GM19328 (cell line): ENCODE measurements around the gene RAD54L2.
"Not testable (repeated sequence)": the region's sequence is repeated elsewhere in the genome, so short reads cannot be mapped to it uniquely, and the experiment has no call there.

Source experiments
- ATAC-seq: cut with Tn5 transposase; IDR thresholded peaks from one replicate; pipeline ENCODE4 v1.9.1; 2021; ENCODE audit warnings: mild to moderate bottlenecking, moderate library complexity; ENCODE audit not compliant: unreplicated experiment

The RAD54L2 gene, protein sequence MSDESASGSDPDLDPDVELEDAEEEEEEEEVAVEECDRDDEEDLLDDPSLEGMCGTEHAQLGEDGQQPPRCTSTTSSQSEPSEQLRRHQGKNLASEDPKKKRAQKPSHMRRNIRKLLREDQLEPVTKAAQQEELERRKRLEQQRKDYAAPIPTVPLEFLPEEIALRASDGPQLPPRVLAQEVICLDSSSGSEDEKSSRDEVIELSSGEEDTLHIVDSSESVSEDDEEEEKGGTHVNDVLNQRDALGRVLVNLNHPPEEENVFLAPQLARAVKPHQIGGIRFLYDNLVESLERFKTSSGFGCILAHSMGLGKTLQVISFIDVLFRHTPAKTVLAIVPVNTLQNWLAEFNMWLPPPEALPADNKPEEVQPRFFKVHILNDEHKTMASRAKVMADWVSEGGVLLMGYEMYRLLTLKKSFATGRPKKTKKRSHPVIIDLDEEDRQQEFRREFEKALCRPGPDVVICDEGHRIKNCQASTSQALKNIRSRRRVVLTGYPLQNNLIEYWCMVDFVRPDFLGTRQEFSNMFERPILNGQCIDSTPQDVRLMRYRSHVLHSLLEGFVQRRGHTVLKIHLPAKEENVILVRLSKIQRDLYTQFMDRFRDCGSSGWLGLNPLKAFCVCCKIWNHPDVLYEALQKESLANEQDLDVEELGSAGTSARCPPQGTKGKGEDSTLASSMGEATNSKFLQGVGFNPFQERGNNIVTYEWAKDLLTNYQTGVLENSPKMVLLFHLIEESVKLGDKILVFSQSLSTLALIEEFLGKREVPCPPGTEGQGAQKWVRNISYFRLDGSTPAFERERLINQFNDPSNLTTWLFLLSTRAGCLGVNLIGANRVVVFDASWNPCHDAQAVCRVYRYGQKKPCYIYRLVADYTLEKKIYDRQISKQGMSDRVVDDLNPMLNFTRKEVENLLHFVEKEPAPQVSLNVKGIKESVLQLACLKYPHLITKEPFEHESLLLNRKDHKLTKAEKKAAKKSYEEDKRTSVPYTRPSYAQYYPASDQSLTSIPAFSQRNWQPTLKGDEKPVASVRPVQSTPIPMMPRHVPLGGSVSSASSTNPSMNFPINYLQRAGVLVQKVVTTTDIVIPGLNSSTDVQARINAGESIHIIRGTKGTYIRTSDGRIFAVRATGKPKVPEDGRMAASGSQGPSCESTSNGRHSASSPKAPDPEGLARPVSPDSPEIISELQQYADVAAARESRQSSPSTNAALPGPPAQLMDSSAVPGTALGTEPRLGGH (N-terminal part only)

DNA sequence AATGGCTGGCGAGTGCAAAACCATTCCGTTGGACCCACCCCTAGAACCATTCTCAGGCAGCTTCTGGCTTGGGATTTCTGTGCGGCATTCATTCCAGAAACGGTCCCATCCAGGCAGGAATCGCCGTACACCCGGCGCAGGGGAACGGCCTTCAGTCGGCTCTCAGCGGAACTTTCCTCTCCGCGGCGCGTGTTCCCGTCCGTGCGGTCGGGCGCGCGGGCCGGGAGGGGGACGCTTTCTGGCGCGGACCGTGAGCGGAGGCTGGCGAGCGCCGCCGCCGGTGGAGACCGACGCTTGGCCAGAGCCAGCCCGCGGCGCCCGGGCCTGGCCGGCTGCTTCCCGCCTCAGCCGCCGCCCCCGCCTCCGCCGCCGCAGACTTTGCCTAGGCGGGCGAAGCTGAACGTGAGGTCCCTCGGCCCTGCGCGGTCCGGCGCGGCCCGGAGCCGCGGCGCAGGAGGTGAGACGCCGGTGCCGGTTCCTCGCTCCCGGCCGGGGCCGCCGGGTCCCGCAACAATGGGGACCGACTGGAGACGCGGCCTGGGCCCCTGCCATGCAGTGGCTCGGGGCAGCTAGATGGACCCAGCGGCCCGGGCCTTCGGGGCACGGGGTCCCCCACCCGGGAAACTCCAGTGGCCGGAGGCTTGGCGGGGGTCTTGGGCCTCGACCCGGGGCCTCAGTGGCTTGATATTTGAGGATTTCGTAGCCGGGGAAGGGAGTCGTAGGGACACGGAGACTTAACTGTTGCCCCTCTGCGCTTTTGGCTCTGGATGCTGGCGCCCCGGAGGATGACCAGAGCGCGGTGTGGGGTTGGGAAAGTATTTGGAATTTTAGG is at the start of gene RAD54L2:
Gene RAD54L2 (plus strand): TSS at position 261 of the 832 bp plus-strand sequence. CDS start 51,702 bp downstream, outside the sequence.
- ATAC-seq, result no peak

DNA sequence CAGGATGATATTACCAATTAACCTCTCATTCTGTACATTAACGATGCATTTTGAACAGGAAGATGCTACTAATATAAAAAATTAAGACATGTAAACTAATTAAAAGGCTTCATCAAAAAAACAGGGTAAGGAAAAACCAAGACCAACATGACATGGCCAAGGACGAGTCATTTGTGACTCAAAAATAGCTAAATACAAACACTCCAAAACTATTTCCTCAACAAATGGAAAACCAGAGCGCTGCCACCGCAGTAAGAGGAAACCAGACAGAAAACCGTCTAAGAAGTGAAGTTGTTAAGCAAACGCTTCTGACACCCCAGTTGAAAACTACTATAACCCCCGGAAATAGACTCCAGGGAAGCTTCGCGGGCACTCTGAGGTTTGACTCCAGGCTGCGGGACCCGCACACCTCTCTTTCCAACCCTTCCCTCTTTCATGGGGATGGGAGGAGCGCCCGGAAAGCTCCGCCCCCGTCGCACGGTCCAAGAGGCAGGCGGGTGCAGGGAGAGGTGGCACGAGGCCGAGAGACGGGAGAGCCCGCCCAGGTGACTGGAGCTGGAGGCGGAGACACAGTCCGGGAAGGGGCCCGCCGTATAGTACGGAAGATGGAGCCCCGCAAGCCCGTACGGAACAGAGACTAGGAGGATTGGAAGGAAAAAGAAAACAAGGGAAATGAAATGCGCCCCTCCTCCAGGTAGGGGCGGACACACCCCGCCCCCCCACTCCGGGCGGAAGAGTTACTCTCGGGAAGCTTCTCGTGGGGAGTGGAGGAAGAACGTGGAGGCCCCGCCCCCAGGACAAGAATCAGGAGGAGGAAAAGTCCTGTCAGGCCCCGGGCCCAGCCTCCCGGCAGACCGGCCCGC is 39.4 kb upstream of the RAD54L2 start:
- peak; percentile 49 for ATAC-seq

DNA sequence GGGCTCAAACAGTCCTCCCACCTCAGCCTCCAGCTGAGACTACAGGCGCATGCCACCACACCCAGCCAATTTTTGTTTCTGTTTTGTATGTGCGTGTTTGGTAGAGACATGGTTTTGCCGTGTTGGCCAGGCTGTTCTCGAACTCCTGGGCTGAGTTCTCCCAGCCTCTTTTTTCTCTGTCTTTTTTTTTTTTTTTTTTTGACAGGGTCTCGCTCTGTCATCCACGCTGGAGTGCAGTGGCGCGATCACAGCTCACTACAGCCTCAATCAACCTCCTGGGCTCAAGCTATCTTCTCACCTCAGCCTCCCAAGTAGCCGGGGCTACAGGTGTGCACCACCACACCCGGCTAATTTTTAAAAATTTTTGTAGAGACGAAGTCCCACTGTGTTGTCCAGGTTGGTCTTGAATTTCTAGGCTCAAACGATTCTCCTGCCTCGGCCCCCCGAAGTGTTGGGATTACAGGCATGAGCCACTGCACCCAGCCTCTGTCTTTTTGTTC is 37.8 kb upstream of the RAD54L2 start:
- no peak for ATAC-seq

DNA sequence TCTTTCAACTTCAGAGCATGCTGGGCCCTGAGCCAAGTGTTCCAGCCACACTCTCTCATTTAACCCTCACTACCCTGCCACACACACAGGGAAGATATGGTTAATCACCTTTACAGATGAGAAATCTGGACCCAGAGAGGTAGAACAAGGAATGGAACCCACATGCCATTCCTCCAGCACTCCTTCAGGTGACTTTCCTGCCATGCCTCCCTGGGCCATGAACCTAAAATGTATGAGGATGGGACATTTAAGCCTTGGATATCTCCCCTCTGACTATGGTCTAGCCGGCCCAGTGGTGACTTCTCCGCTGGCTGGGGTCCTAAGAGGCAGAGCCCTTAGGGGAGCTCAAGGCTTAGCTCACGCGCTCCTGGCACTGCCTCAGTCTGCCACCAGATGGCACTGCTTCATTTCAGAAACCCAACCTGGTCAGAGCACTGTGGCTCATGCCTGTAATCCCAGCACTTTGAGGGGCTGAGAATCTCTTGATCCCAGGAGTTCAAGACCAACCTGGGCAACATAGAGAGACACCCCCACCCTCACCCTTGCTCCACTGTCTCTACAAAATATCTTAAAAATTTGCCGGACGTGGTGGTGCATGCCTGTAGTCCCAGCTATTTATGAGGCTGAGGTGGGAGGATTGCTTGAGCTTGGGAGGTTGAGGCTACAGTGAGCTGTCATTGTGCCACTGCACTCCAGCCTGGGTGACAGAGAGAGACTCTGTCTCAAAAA is 36.5 kb upstream of the RAD54L2 start:
- no peak for ATAC-seq

DNA sequence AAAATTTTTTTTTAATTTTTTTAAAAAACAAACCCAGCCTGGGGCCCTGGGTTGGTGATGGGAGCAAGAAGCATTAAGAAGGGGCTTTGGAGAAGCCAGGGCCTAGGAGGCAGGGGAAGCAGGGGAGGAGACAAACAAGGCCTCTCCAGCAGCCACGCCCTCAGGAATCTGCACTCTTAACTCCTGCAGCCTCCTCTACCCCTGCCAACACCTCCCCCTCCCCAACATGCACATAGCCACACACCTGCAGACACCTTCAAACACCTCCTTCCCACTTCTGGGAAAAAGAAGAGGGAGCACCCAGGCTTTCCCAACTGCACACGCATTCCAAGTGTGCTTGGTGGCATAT is 36.0 kb upstream of the RAD54L2 start:
- ATAC-seq, result no peak

DNA sequence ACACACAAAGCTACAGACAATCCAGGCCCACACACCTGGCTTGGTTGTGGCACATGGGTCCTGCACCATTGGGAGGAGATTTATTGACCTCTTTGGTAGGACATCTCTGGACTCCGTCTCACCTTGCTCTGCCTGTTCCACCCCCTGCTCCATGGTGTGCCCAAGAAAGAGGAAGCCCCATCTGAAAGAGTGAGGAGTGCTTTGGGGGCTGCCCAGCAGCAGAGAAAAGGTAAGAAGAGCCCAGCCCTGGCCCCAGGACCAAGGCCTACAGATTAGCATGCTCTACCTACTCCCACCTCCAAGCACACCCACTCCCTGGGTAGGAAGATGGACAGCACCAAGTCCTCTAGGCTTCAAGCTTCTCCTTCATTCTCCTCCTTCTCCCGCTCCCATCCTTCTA is 35.5 kb upstream of the RAD54L2 start:
- no peak for ATAC-seq

DNA sequence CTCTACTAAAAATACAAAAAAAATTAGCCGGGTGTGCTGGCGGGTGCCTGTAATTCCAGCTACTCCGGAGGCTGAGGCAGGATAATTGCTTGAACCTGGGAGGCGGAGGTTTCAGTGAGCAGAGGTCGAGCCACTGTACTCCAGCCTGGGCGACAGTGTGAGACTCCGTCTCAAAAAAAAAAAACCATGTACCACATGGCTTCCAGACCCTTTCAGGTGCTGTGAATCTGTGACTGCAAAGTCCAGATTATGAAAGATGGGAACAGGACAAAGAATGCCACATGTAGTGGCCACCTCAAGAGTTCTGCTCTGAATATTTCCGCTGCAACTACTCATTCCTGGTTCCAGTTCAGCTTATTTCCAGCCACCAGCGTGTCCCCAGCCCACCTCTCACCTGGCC is 30.3 kb upstream of the RAD54L2 start:
- ATAC-seq, result no peak

DNA sequence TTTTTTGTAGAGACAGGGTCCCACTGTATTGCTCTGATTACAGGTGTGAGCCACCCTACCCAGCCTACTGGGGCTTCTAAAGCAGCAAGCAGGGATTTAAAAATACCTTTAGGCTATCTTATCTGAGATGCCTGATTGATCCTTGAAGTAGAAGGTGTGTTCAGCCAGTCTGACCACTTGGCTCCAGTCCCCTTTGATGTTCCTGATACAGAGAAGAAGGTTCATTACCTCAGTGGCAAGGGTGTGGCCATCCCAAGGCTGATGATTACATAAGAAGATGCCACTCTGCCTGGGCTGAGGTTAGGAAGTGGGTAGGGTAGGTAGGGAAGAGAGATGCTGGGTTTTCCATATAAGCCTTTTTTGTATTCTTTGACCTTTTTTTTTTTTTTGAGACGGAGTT is 27.5 kb upstream of the RAD54L2 start:
- no peak for ATAC-seq

DNA sequence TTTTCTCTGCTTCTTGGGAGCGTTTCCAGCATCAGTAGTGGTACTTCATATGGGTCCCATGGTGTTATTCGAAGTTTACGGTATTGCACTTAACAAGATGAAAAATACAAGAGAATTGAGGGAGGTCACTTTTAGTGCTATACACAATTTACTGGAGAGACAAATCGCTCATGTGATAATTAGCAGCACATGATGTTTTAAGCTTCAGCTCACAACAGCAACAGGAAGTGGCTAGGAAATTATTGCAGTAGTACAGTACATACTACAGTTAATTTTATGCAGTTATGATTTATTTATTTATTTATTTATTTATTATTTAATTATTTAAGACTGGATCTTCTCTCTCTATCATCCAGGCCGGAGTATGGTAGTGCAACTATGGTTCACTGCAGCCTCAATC is 24.3 kb upstream of the RAD54L2 start:
- ATAC-seq, result no peak

DNA sequence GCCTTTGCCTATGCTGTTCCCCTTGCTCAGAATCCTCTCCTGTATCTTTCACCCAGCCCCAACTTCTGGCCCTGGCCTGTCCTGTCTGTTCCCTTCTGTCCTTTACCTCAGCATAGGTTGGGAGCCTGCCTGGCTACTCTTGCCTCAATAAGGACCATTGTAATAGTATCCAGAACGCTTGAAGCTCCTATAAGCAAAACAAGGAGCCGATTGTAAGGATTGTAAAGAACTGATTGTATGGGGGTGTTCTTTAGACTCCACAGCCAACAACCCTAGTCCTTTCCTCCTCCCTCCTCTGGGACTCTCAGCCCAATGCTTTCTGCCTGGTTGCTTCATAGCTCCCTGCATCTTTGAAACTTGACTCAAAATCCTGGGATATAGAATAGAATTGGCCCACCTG is 18.7 kb upstream of the RAD54L2 start:
- ATAC-seq, result no peak

DNA sequence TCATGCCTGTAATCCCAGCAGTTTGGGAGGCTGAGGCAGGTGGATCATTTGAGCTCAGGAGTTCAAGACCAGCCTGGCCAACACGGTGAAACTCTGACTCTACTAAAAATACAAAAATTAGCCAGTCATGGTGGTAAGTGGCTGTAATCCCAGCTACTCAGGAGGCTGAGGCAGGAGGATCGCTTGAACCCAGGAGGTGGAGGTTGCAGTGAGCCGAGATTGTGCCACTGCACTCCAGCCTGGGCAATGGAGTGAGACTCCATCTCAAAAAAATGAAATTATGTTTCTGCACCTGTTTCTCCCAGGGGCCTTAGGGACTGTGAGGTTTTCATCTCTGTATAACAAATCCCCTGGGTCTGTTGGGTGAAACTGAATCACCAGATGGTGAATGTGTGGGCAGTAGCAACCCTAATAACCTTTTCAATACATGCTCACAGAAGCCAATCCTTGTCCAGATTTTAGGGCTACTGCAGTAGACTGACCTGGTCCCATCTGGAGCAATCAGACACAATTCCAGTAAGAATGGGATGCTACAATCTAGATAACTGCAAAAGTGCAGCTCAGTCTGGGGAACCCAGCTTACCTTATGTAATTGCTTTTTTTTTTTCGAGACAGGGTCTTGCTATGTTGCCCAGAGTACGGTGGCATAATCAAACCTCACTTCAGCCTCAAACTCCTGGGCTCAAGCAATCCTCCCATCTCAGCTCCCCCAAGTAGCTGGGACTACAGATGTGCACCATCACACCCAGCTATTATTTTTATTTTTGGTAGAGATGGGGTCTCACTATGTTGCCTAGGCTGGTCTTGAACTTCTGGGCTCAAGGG is 17.4 kb upstream of the RAD54L2 start:
- ATAC-seq, result not testable (repeated sequence)

DNA sequence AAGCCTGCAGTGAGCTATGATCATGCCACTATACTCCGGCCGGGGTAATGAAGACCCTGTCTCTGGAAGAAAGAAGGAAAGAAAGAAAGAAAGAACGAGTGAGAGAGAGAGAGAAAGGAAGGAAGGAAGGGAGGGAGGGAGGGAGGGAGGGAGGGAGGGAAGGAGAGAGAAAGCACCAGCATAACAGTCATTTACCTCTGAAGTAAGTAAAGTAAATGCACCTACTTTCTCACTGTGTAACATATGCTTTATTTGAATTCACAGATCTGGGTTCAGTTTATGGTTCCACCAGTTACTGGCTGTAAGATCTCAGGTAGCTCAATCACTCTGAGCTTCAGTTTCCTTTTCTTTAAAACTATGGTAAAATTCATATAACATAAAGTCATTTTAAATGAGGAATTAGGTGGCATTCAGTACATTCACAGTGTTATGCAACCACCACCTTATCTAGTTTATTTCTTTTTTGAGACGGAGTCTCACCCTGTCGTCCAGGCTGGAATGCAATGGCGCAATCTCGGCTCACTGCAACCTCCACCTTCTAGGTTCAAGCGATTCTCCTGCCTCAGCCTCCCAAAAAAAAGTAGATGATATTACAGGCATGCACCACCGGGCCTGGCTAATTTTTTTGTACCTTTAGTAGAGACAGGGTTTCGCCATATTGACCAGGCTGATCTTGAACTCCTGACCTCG is 16.1 kb upstream of the RAD54L2 start:
- no peak for ATAC-seq

DNA sequence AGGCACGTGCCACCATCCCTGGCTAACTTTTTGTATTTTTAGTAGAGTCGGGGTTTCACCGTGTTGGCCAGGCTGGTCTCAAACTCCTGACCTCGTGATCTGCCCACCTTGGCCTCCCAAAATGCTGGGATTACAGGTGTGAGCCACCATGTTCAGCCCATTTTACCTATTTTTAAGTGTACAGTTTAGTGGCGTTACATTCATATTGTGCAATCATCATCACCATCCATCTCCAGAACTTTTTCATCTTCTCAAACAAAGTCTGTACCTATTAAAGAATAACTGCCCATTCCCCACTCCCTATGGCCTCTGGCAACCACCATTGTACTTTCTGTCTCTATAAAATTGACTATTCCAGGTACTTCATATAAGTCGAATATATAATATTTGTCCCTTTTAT is 13.6 kb upstream of the RAD54L2 start:
- ATAC-seq, result not testable (repeated sequence)

DNA sequence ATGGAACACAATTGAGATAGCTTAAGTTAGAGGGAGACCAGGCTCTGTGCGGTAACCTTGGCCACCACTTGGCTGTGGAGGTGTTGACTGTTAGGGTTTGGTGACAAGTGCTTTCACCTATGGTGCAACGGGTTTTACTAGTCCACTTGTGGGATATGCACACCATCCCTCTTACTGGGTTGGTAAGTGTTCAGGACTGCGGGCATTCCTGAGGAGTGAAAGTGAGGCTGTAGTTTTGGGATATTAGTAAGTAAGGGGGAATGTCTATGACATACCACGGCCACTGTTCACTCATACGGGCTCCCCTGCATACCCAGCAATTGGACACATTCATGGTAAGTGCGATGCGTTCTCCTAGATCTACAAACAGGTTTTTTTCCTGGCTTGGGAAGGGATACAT is 8.0 kb upstream of the RAD54L2 start:
- ATAC-seq, result no peak

DNA sequence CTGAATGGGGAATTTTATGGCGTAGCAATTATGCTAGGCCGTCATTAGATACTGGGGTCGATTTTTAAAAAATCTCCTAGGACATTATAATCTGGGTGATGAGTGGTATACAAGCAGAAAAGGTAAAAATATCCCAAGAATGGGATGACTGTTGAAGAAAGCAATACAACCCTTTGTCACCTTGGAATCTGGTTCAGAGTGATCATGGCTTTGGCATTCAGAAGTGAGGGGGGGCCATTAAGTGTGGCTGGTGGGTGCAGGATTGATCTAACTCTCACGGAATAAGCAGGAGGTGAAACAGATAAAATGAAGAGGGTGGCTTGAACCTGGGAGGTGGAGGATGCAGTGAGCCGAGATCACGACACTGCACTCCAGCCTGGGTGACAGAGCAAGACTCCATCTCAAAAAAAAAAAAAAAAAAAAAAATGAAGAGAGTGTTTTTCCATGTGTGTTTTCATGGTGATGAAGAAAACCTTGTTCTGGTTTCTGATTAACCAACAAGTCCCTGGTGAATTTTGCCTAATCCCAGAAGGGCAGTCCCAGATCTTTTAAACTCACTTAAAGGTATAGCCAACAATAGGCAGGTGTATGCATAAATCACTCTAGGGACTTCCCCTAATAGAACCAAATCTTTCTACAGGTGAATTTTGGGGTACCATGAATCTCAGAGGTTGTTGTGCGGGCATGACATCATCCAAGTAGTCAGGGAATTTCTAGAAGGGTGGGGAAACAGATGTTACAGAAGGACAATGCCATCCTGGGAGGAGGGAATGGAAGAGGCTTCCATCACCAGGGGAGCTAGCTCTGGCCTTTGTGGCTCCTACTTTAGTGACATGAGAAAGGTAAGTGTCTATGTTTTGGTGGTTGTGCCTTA is 3.1 kb upstream of the RAD54L2 start:
- no peak for ATAC-seq

DNA sequence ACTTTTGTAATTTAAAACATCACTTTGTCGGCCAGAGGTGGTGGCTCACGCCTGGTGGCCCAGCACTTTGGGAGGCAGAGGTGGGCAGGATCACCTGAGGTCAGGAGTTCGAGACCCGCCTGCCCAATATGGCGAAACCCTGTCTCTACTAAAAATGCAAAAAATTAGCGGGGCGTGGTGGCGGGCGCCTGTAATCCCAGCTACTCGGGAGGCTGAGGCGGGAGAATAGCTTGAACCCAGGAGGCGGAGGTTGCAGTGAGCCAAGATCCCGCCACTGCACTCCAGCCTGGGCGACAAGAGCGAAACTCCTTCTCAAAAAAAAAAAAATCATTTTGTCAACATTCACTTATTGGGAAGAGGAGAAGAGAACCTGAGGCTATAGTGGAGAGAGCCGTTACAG is 888 bp upstream of the RAD54L2 start:
- ATAC-seq, result not testable (repeated sequence)
